HepG2 (cell line): ENCODE data around the gene ADGRG6. TPM values are rescaled to one million over a fixed set of nuclear protein-coding genes. Genes with fewer than 3 reads are reported as not detected.

Experiments
- ATAC-seq: fragments of 200-7000 bp; cut with Tn5 transposase; 3 replicates; pipeline ENCODE4 v1.9.1; 2020; ENCODE audit warnings: mild to moderate bottlenecking, moderate library complexity
- BruUV-seq: library from RNA; stranded (reverse); fragments of 400-500 nt; replicated peaks from 2 replicates; lab custom pipeline; 2021; lab: Mats Ljungman, UMichigan
- CTCF ChIA-PET: fragments of 300-600 bp; formaldehyde crosslinking; extraction: SDS; loops from one replicate; lab custom pipeline; 2021; ENCODE audit warnings: low total read pairs, inconsistent platforms, low intra/inter-chr PET ratio; lab: Yijun Ruan, JAX
- POLR2A ChIA-PET: fragments of 350-600 bp; sonication (Branson Sonifier 250); formaldehyde crosslinking; loops from one replicate; lab custom pipeline; 2020; ENCODE audit warnings: antibody characterized with exemption, inconsistent platforms; lab: Yijun Ruan, JAX
- DNase-seq: peaks from one replicate; pipeline ENCODE4 v3.0.0-alpha.2; 2015; ENCODE audit warnings: low spot score
- FAIRE-seq: peaks from 3 replicates; lab custom pipeline; 2011; peaks lifted over from hg19 to GRCh38; lab: Jason Lieb, UNC
- H2AFZ ChIP-seq: one replicate; pipeline ENCODE4 v1.6.1; 2011; ENCODE audit warnings: low read length, inconsistent platforms
- H3K27ac ChIP-seq: fragments of 300-600 bp; 3 replicates; pipeline ENCODE4 v1.8.0; 2011; ENCODE audit warnings: mixed run types, mild to moderate bottlenecking, mixed read lengths, low read length, inconsistent platforms; ENCODE audit not compliant: insufficient read depth; ENCODE audit errors: extremely low read length
- H3K27me3 ChIP-seq, 2 experiments: fragments of 200-600 bp in 1 of 2; 2 replicates in 1 of 2; 3 replicates in 1 of 2; pipeline versions ENCODE4 v1.6.0 to v1.8.0; 2011; ENCODE audit warnings: low read length in 2 of 2, mild to moderate bottlenecking in 2 of 2, moderate library complexity in 2 of 2, inconsistent platforms in 1 of 2; ENCODE audit not compliant: insufficient read depth in 2 of 2, control insufficient read depth in 1 of 2
- H3K36me3 ChIP-seq, 2 experiments: fragments of 200-600 bp in 1 of 2; replicated peaks in 1 of 2; 2 replicates in 1 of 2; 3 replicates in 1 of 2; pipeline versions ENCODE4 v1.5.1 to v1.8.0; 2011; ENCODE audit warnings: low read length in 2 of 2, inconsistent platforms in 1 of 2; ENCODE audit not compliant: insufficient read depth in 2 of 2, control insufficient read depth in 1 of 2
- H3K4me1 ChIP-seq: 2 replicates; pipeline ENCODE4 v1.5.1; 2012; ENCODE audit warnings: low read length, inconsistent platforms; ENCODE audit not compliant: insufficient read depth
- H3K4me2 ChIP-seq: 2 replicates; pipeline ENCODE4 v1.6.0; 2011; ENCODE audit warnings: low read depth, low read length, inconsistent platforms
- H3K4me3 ChIP-seq, 3 experiments: fragments of 200-600 bp in 1 of 3; sonication (generic), shearing (Covaris generic) in 1 of 3; replicated peaks in 1 of 3; 2 replicates each; pipeline ENCODE4 v1.5.1; 2011 to 2016; ENCODE audit warnings: low read length in 3 of 3, inconsistent platforms in 2 of 3, low read depth in 2 of 3, mild to moderate bottlenecking in 2 of 3, control low read depth in 1 of 3, mixed read lengths in 1 of 3; ENCODE audit not compliant: insufficient read depth in 1 of 3
- H3K79me2 ChIP-seq: one replicate; pipeline ENCODE4 v1.6.1; 2011; ENCODE audit warnings: low read length, inconsistent platforms; ENCODE audit not compliant: insufficient read depth
- H3K9ac ChIP-seq: 2 replicates; pipeline ENCODE4 v1.6.0; 2011; ENCODE audit warnings: mild to moderate bottlenecking, low read depth, low read length, inconsistent platforms; ENCODE audit not compliant: insufficient read depth
- H3K9me3 ChIP-seq: 2 replicates; pipeline ENCODE4 v1.5.1; 2012; ENCODE audit warnings: mild to moderate bottlenecking, low read length
- H4K20me1 ChIP-seq: 2 replicates; pipeline ENCODE4 v1.6.0; 2011; ENCODE audit warnings: inconsistent platforms, mild to moderate bottlenecking, low read length, moderate library complexity; ENCODE audit not compliant: insufficient read depth
- DRAP1 ChIP-seq: IDR thresholded peaks from 2 replicates; pipeline ENCODE4 v1.6.1; 2016; ENCODE audit warnings: missing genetic modification reagents, missing compliant biosample characterization
- FOXO1 ChIP-seq: sonication (generic); formaldehyde crosslinking; IDR thresholded peaks from 2 replicates; pipeline ENCODE4 v1.4.0; 2020; ENCODE audit warnings: missing genetic modification reagents
- KDM2A ChIP-seq: sonication (generic); formaldehyde crosslinking; IDR thresholded peaks from 2 replicates; pipeline ENCODE4 v1.4.0; 2020; ENCODE audit warnings: low read depth, missing genetic modification reagents, borderline replicate concordance
- KLF13 ChIP-seq: sonication (generic); formaldehyde crosslinking; IDR thresholded peaks from 2 replicates; pipeline ENCODE4 v1.4.0; 2020; ENCODE audit warnings: mild to moderate bottlenecking, missing genetic modification reagents
- MXD1 ChIP-seq: sonication (generic); formaldehyde crosslinking; IDR thresholded peaks from 2 replicates; pipeline ENCODE4 v1.4.0; 2020; ENCODE audit warnings: mild to moderate bottlenecking, missing genetic modification reagents
- MYNN ChIP-seq: sonication (generic); formaldehyde crosslinking; IDR thresholded peaks from 2 replicates; pipeline ENCODE4 v1.4.0; 2020; ENCODE audit warnings: mild to moderate bottlenecking, low read depth, missing genetic modification reagents
- NAIF1 ChIP-seq: sonication (generic); formaldehyde crosslinking; IDR thresholded peaks from 2 replicates; pipeline ENCODE4 v1.5.0; 2020; ENCODE audit warnings: mild to moderate bottlenecking, missing genetic modification reagents, borderline replicate concordance
- POGZ ChIP-seq: sonication (generic); formaldehyde crosslinking; IDR thresholded peaks from 2 replicates; pipeline ENCODE4 v1.4.0; 2020; ENCODE audit warnings: mild to moderate bottlenecking, missing genetic modification reagents
- REPIN1 ChIP-seq: sonication (generic); formaldehyde crosslinking; IDR thresholded peaks from 2 replicates; pipeline ENCODE4 v1.8.0; 2022; ENCODE audit warnings: missing genetic modification reagents, low read depth, mild to moderate bottlenecking, borderline replicate concordance
- U2AF2 ChIP-seq: fragments of 200-400 bp; formaldehyde crosslinking; IDR thresholded peaks from 2 replicates; pipeline ENCODE4 v1.6.1; 2017; ENCODE audit warnings: low read depth, mild to moderate bottlenecking, low read length
- ZBTB7A ChIP-seq: sonication (generic); formaldehyde crosslinking; IDR thresholded peaks from 2 replicates; pipeline ENCODE4 v1.8.0; 2022; ENCODE audit warnings: mild to moderate bottlenecking, missing genetic modification reagents
- ZNF10 ChIP-seq: sonication (generic); formaldehyde crosslinking; IDR thresholded peaks from 2 replicates; pipeline ENCODE4 v1.4.0; 2020; ENCODE audit warnings: mild to moderate bottlenecking, low read depth, missing genetic modification reagents, borderline replicate concordance
- ZNF121 ChIP-seq: sonication (generic); formaldehyde crosslinking; IDR thresholded peaks from 2 replicates; pipeline ENCODE4 v1.5.0; 2020; ENCODE audit warnings: mild to moderate bottlenecking, missing genetic modification reagents
- ZNF225 ChIP-seq: sonication (generic); formaldehyde crosslinking; IDR thresholded peaks from 2 replicates; pipeline ENCODE4 v1.4.0; 2020; ENCODE audit warnings: mild to moderate bottlenecking, missing genetic modification reagents
- ZNF33B ChIP-seq: sonication (generic); formaldehyde crosslinking; IDR thresholded peaks from 2 replicates; pipeline ENCODE4 v1.5.1; 2020; ENCODE audit warnings: mild to moderate bottlenecking, missing genetic modification reagents
- ZNF703 ChIP-seq: sonication (generic); formaldehyde crosslinking; IDR thresholded peaks from 2 replicates; pipeline ENCODE4 v1.5.1; 2020; ENCODE audit warnings: missing genetic modification reagents, mild to moderate bottlenecking, moderate library complexity, borderline replicate concordance
- ZNF710 ChIP-seq: sonication (generic); formaldehyde crosslinking; IDR thresholded peaks from 2 replicates; pipeline ENCODE4 v1.5.0; 2020; ENCODE audit warnings: mild to moderate bottlenecking, missing genetic modification reagents, borderline replicate concordance
- ZSCAN5A ChIP-seq: sonication (generic); formaldehyde crosslinking; IDR thresholded peaks from 2 replicates; pipeline ENCODE4 v1.8.0; 2022; ENCODE audit warnings: mild to moderate bottlenecking, missing genetic modification reagents, borderline replicate concordance
- WGBS: methylation state at CpG from one replicate; pipeline ENCODE4 v1.1.6; 2017; ENCODE audit warnings: low lambda C conversion rate; 5-methylcytosine and 5-hydroxymethylcytosine counted together
- in situ Hi-C: cut with HindIII; loops from 2 replicates; pipeline ENCODE4 v1.10.0; 2017; ENCODE audit warnings: low pct_unique_long_range_greater_than_20kb; ENCODE audit not compliant: extremely low pct_ligation_motif_present
- intact Hi-C: fragments of 100-400 bp; cut with micrococcal nuclease; formaldehyde crosslinking; loops from one replicate; pipeline ENCODE4 v1.10.0; 2022; ENCODE audit not compliant: unreplicated experiment
- polyA plus RNA-seq, 8 experiments: library from polyadenylated mRNA; depleted of rRNA in 3 of 8; stranded (reverse) in 7 of 8; unstranded in 1 of 8; fragments of >200 nt; fragmentation: Illumina TruSeq in 4 of 8; extraction: Trizol in 4 of 8; gene quantifications; 2 replicates each; pipeline versions ENCODE4 v1.2.1 to v1.2.3, GENCODE V29; 2011 to 2016; ENCODE audit warnings: low read depth in 4 of 8, missing spikeins in 1 of 8, mixed read lengths in 1 of 8; ENCODE audit not compliant: insufficient read depth in 1 of 8
- total RNA-seq, 5 experiments: library from RNA; depleted of rRNA; stranded (reverse); fragments of >200 nt; fragmentation: Illumina TruSeq; extraction: Trizol; gene quantifications; 2 replicates each; pipeline ENCODE4 v1.2.3, GENCODE V29; 2016; ENCODE audit warnings: low read depth in 1 of 5

ADGRG6 gene
- total and polyA plus RNA-seq, 2 of the 13 experiments (the other 11 are each of a cell fraction or from before 2014, with no cell fraction given): 129 to 249 TPM

GRCh38 chr6:142374091-142374770 is 72.4 kb downstream of the ADGRG6 start:
- no peaks in the 10 kb centered on the region for H3K9me3 ChIP-seq
- POLR2A ChIA-PET: interaction anchor here (1.4 to 3.6 kb wide), 7 partner anchors 12 to 114 kb away, joined by 5 to 19 read pairs (median 10); partner anchors contain the start of gene ADGRG6
- H3K4me3 ChIP-seq: peak overlapping the region in 1 of 3 experiments; percentile 6; a peak in 2 of 6 replicates
- peak overlapping the region; percentile 72 for H3K4me2 ChIP-seq
- in situ Hi-C loops (no loop called here), intact Hi-C loops (loop anchor here (2.0 kb wide), 1 partner anchor 13 kb away; no protein-coding TSS in a partner anchor)
- peak overlapping the region; percentile 74 for H3K27ac ChIP-seq
- 44% methylated on average over 4 of the region's 4 CpGs for WGBS
- H3K27me3 ChIP-seq: no peaks in the 10 kb centered on the region
- CTCF ChIA-PET: no interaction called here
- peak overlapping the region; percentile 50; the same call in 1 of the 2 replicates for H3K9ac ChIP-seq
- peak; percentile 56 for DNase-seq
- FAIRE-seq: no peak
- H3K36me3 ChIP-seq: peaks cover 11 to 27% of the 10 kb centered on the region in 2 experiments
- H4K20me1 ChIP-seq: no peaks in the 10 kb centered on the region
- no peak overlapping the region for H2AFZ ChIP-seq
- peaks cover 84% of the 10 kb centered on the region for H3K4me1 ChIP-seq
- ATAC-seq: peak; percentile 49
- BruUV-seq: no TSS peak
- H3K79me2 ChIP-seq: peaks cover 70% of the 10 kb centered on the region
- TF ChIP-seq ZNF33B (CRISPR knock-in tag) (0 out of 2 replicates have a peak, but pooled peaks have one; percentile 34), ZSCAN5A (CRISPR knock-in tag) (no peak), ZNF225 (CRISPR knock-in tag) (no peak), KDM2A (CRISPR knock-in tag) (no peak), ZNF710 (0 out of 2 replicates have a peak, but pooled peaks have one; percentile 21), MYNN (no peak), DRAP1 (CRISPR knock-in tag) (peak; percentile 40; the same call in 1 of the 2 replicates), NAIF1 (CRISPR knock-in tag) (no peak), KLF13 (CRISPR knock-in tag) (no peak), U2AF2 (no peak), FOXO1 (CRISPR knock-in tag) (no peak), MXD1 (no peak), ZNF10 (CRISPR knock-in tag) (no peak), POGZ (CRISPR knock-in tag) (peak; percentile 43), ZNF121 (CRISPR knock-in tag) (no peak), ZNF703 (no peak), REPIN1 (CRISPR knock-in tag) (no peak; the same call in 1 of the 2 replicates), ZBTB7A (CRISPR knock-in tag) (no peak)
